Measurements from ENCODE around the gene TMEM266.

The TMEM266 gene

DNA sequence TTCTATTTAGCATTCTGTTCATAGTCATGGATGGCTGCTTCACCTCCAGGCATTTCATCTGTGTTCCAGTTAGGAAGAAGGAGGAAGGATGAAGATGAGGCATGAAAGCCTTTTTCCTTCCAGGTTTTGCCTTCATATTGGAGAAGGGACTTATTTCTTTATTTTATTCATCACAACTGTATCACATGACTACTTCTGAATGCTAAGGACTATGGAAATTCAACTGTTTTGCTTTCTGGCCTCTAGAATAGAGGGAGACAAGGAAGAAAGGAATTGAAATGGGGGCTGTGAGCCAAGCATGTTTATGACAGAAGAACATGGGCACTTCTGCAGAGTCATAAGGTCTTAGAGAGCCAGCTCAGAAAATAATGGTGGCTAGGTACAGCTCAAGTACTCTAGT lies 10.4 kb downstream of the TMEM266 start:
- H3K4me2 ChIP-seq (ENCODE audit: low read depth, low read length, poor library complexity, severe bottlenecking) = no peak overlapping the region
- H3F3A ChIP-seq (ENCODE audit: insufficient read depth) = no peaks in the 10 kb centered on the region
- no peaks in the 10 kb centered on the region for H3K79me2 ChIP-seq (ENCODE audit: insufficient read depth, low read length)
- H3K9ac ChIP-seq (ENCODE audit: low read length) = no peak overlapping the region
- H3K27me3 ChIP-seq (ENCODE audit: low read length) = no peaks in the 10 kb centered on the region
- no peaks in the 10 kb centered on the region for H3K9me2 ChIP-seq (replicated peaks; ENCODE audit: insufficient read depth, low read length)
- TF ChIP-seq, protein P1, sequence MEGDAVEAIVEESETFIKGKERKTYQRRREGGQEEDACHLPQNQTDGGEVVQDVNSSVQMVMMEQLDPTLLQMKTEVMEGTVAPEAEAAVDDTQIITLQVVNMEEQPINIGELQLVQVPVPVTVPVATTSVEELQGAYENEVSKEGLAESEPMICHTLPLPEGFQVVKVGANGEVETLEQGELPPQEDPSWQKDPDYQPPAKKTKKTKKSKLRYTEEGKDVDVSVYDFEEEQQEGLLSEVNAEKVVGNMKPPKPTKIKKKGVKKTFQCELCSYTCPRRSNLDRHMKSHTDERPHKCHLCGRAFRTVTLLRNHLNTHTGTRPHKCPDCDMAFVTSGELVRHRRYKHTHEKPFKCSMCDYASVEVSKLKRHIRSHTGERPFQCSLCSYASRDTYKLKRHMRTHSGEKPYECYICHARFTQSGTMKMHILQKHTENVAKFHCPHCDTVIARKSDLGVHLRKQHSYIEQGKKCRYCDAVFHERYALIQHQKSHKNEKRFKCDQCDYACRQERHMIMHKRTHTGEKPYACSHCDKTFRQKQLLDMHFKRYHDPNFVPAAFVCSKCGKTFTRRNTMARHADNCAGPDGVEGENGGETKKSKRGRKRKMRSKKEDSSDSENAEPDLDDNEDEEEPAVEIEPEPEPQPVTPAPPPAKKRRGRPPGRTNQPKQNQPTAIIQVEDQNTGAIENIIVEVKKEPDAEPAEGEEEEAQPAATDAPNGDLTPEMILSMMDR (IDR thresholded peaks at IDR 0.05; ENCODE audit: insufficient read depth, low read length, poor library complexity, severe bottlenecking) = no peak
- no peak for TF ChIP-seq EZH2phosphoT487 (conservative IDR thresholded peaks at IDR 0.05; ENCODE audit: low read length)
- H4K20me1 ChIP-seq (ENCODE audit: low read depth, low read length) = no peaks in the 10 kb centered on the region
- no peak overlapping the region for H3K4me3 ChIP-seq (ENCODE audit: insufficient read depth, low read length, poor library complexity, severe bottlenecking)
- no peaks in the 10 kb centered on the region for H3K36me3 ChIP-seq (ENCODE audit: low read length)
- H3K27ac ChIP-seq (ENCODE audit: low read depth, low read length) = no peak overlapping the region
- H2AFZ ChIP-seq (ENCODE audit: low read depth, low read length, severe bottlenecking) = no peak overlapping the region
- H3K9me3 ChIP-seq (ENCODE audit: insufficient read depth, low read length) = no peaks in the 10 kb centered on the region

DNA sequence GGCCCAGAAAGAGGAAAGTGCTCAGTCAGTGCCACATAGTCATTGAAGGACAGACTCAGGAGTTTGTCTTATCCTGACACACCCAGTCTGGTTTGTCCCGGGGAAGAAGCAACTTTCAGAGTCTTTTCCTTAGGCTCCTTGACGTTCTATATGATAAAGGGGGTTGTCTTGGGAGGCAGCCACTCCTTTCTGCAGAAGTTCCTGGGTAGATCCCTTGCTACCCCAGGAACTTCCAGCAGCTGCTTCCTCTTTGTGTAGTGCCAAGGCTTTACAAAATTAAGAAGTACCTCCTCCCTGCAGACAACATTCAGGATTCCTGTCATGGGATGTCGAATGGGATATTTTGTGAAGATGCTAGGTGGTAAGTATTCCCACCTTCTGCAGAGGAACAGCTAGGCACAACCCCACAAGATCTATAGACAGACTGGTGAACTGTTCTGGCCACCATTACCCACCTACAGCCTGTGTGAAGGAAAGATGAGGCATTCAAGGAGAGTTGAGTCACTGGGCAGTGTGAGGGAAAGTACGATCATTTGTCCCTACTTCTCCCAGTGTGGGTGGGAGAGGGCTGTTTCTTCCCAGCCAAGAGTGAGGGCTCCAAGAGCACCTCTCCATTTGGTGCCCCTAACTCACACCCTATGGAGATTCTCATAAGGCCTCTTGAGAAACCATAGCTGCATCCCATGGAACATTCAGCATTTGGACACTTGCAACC lies 11.3 kb downstream of the TMEM266 start:
- no peak overlapping the region for H3K27ac ChIP-seq (ENCODE audit: low read depth, low read length)
- H3K9ac ChIP-seq (ENCODE audit: low read length) = no peak overlapping the region
- H4K20me1 ChIP-seq (ENCODE audit: low read depth, low read length) = no peaks in the 10 kb centered on the region
- no peaks in the 10 kb centered on the region for H3K9me2 ChIP-seq (replicated peaks; ENCODE audit: insufficient read depth, low read length)
- H3K9me3 ChIP-seq (ENCODE audit: insufficient read depth, low read length) = no peaks in the 10 kb centered on the region
- H3F3A ChIP-seq (ENCODE audit: insufficient read depth) = no peaks in the 10 kb centered on the region
- no peak overlapping the region for H2AFZ ChIP-seq (ENCODE audit: low read depth, low read length, severe bottlenecking)
- no peaks in the 10 kb centered on the region for H3K79me2 ChIP-seq (ENCODE audit: insufficient read depth, low read length)
- no peaks in the 10 kb centered on the region for H3K27me3 ChIP-seq (ENCODE audit: low read length)
- TF ChIP-seq EZH2phosphoT487 (conservative IDR thresholded peaks at IDR 0.05; ENCODE audit: low read length) = no peak
- H3K36me3 ChIP-seq (ENCODE audit: low read length) = no peaks in the 10 kb centered on the region
- no peak overlapping the region for H3K4me3 ChIP-seq (ENCODE audit: insufficient read depth, low read length, poor library complexity, severe bottlenecking)
- no peak overlapping the region for H3K4me2 ChIP-seq (ENCODE audit: low read depth, low read length, poor library complexity, severe bottlenecking)

DNA sequence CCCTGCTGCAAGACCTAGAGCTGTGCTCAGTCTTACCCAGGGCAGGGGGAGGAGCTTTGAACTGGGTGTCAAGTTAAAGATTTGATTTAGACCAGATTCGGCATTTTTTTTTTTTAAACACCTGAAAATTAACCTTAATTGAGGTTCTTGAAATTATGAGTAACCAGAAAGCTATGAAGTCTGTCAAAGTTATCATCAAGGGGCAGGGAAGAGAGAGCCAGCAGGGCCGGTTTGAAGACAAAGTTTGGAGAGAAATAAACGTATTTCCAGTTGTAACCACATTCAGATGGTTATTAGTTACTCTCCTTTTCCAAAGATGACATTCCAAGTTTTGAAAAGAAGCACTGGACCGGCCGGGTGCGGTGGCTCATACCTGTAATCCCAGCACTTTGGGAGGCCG lies 12.0 kb downstream of the TMEM266 start:
- no peaks in the 10 kb centered on the region for H3K79me2 ChIP-seq (ENCODE audit: insufficient read depth, low read length)
- TF ChIP-seq, protein P1 (IDR thresholded peaks at IDR 0.05; ENCODE audit: insufficient read depth, low read length, poor library complexity, severe bottlenecking) = no peak
- TF ChIP-seq EZH2phosphoT487 (conservative IDR thresholded peaks at IDR 0.05; ENCODE audit: low read length) = no peak
- no peak overlapping the region for H3K4me2 ChIP-seq (ENCODE audit: low read depth, low read length, poor library complexity, severe bottlenecking)
- no peak overlapping the region for H3K4me3 ChIP-seq (ENCODE audit: insufficient read depth, low read length, poor library complexity, severe bottlenecking)
- no peaks in the 10 kb centered on the region for H3K9me2 ChIP-seq (replicated peaks; ENCODE audit: insufficient read depth, low read length)
- no peaks in the 10 kb centered on the region for H3F3A ChIP-seq (ENCODE audit: insufficient read depth)
- no peaks in the 10 kb centered on the region for H3K36me3 ChIP-seq (ENCODE audit: low read length)
- no peak overlapping the region for H3K27ac ChIP-seq (ENCODE audit: low read depth, low read length)
- H4K20me1 ChIP-seq (ENCODE audit: low read depth, low read length) = no peaks in the 10 kb centered on the region
- no peaks in the 10 kb centered on the region for H3K27me3 ChIP-seq (ENCODE audit: low read length)
- no peak overlapping the region for H3K9ac ChIP-seq (ENCODE audit: low read length)
- no peaks in the 10 kb centered on the region for H3K9me3 ChIP-seq (ENCODE audit: insufficient read depth, low read length)
- no peak overlapping the region for H2AFZ ChIP-seq (ENCODE audit: low read depth, low read length, severe bottlenecking)

DNA sequence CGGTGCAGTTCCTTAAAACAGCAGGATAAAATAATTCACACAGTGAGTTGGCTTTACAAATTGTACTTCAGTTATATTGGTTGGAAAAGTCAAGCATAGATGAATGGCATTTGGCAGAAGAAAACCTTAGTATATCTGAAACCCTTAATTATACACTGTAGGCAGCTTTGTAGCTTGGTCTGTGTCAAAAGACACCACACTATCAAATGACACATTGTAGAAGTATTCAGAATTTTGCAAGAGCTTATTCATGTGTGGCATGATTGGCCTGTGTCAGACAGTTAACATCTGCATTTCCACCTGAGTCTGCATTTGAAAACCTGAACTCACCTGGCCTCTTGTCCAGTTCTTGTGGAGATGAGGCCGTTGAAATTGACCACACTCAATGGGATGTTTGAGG lies 13.8 kb downstream of the TMEM266 start:
- H3F3A ChIP-seq (ENCODE audit: insufficient read depth) = no peaks in the 10 kb centered on the region
- TF ChIP-seq, protein P1 (IDR thresholded peaks at IDR 0.05; ENCODE audit: insufficient read depth, low read length, poor library complexity, severe bottlenecking) = no peak
- TF ChIP-seq EZH2phosphoT487 (conservative IDR thresholded peaks at IDR 0.05; ENCODE audit: low read length) = no peak
- no peaks in the 10 kb centered on the region for H4K20me1 ChIP-seq (ENCODE audit: low read depth, low read length)

More for the DNA sequence above, 13.8 kb downstream of the TMEM266 start:
- Histone ChIP-seq H3K4me3 (ENCODE audit: insufficient read depth, low read length, poor library complexity, severe bottlenecking) (no peak overlapping the region), H2AFZ (ENCODE audit: low read depth, low read length, severe bottlenecking) (no peak overlapping the region), H3K27me3 (ENCODE audit: low read length) (no peaks in the 10 kb centered on the region), H3K9ac (ENCODE audit: low read length) (no peak overlapping the region), H3K79me2 (ENCODE audit: insufficient read depth, low read length) (no peaks in the 10 kb centered on the region), H3K9me3 (ENCODE audit: insufficient read depth, low read length) (no peaks in the 10 kb centered on the region), H3K27ac (ENCODE audit: low read depth, low read length) (no peak overlapping the region), H3K4me2 (ENCODE audit: low read depth, low read length, poor library complexity, severe bottlenecking) (no peak overlapping the region), H3K9me2 (replicated peaks; ENCODE audit: insufficient read depth, low read length) (no peaks in the 10 kb centered on the region), H3K36me3 (ENCODE audit: low read length) (no peaks in the 10 kb centered on the region)
